HAP-1 (cell line): Measurements from ENCODE around the gene CNDP1.

Experiments
- DNase-seq, 2 experiments: peaks; one replicate each; pipeline ENCODE4 v3.0.0-alpha.2; 2016 to 2020; ENCODE audit warnings: low spot score in 2 of 2
- H3K27me3 ChIP-seq: fragments of 250-450 bp; sonication (Bioruptor Pico); 2 replicates; pipeline ENCODE4 v1.5.1; 2020; ENCODE audit warnings: low read depth, mild to moderate bottlenecking, moderate library complexity
- H3K36me3 ChIP-seq: fragments of 250-450 bp; sonication (Bioruptor Pico); replicated peaks from 2 replicates; pipeline ENCODE4 v1.5.1; 2020; ENCODE audit warnings: mild to moderate bottlenecking
- H3K4me1 ChIP-seq: fragments of 250-450 bp; sonication (Bioruptor Pico); 2 replicates; pipeline ENCODE4 v1.5.1; 2020; ENCODE audit warnings: mild to moderate bottlenecking
- H3K4me3 ChIP-seq: fragments of 250-450 bp; sonication (Bioruptor Pico); 2 replicates; pipeline ENCODE4 v1.5.1; 2020; ENCODE audit warnings: mild to moderate bottlenecking, moderate library complexity
- H3K9me3 ChIP-seq: fragments of 250-450 bp; sonication (Bioruptor Pico); 2 replicates; pipeline ENCODE4 v1.5.1; 2020; ENCODE audit warnings: mild to moderate bottlenecking, moderate library complexity
- in situ Hi-C: fragments of 300-500 bp; cut with MboI; formaldehyde crosslinking; loops from 3 replicates; pipeline ENCODE4 v1.14.3; 2020; ENCODE audit warnings: low sequenced_read_pairs, inconsistent platforms, mixed read lengths

The CNDP1 gene

GRCh38 chr18:74509856-74510769 is 24.2 kb upstream of the CNDP1 start:
- no peaks in the 10 kb centered on the region for H3K27me3 ChIP-seq
- no peak for DNase-seq
- in situ Hi-C loops, result no loop called here
- H3K36me3 ChIP-seq, result peaks cover 43% of the 10 kb centered on the region
- H3K4me1 ChIP-seq, result no peaks in the 10 kb centered on the region
- H3K9me3 ChIP-seq, result no peaks in the 10 kb centered on the region
- no peak overlapping the region for H3K4me3 ChIP-seq

GRCh38 chr18:74510770-74511095 is 23.6 kb upstream of the CNDP1 start:
- peaks cover 41% of the 10 kb centered on the region for H3K36me3 ChIP-seq
- DNase-seq, result no peak
- no peak overlapping the region for H3K4me3 ChIP-seq
- H3K27me3 ChIP-seq, result no peaks in the 10 kb centered on the region
- H3K4me1 ChIP-seq, result no peaks in the 10 kb centered on the region
- in situ Hi-C loops, result no loop called here
- no peaks in the 10 kb centered on the region for H3K9me3 ChIP-seq

GRCh38 chr18:74511823-74512222 is 22.5 kb upstream of the CNDP1 start:
- no peaks in the 10 kb centered on the region for H3K4me1 ChIP-seq
- H3K36me3 ChIP-seq, result peaks cover 31% of the 10 kb centered on the region
- H3K27me3 ChIP-seq, result no peaks in the 10 kb centered on the region
- in situ Hi-C loops, result no loop called here
- no peak overlapping the region for H3K4me3 ChIP-seq
- no peaks in the 10 kb centered on the region for H3K9me3 ChIP-seq
- DNase-seq, result no peak

GRCh38 chr18:74512321-74513053 is 21.8 kb upstream of the CNDP1 start:
- H3K27me3 ChIP-seq, result no peaks in the 10 kb centered on the region
- H3K36me3 ChIP-seq, result peaks cover 31% of the 10 kb centered on the region
- H3K4me1 ChIP-seq, result no peaks in the 10 kb centered on the region
- H3K9me3 ChIP-seq, result no peaks in the 10 kb centered on the region
- in situ Hi-C loops, result no loop called here
- DNase-seq, result no peak
- H3K4me3 ChIP-seq, result no peak overlapping the region

GRCh38 chr18:74513149-74513882 is 21.0 kb upstream of the CNDP1 start:
- no peaks in the 10 kb centered on the region for H3K27me3 ChIP-seq
- peaks cover 31% of the 10 kb centered on the region for H3K36me3 ChIP-seq
- in situ Hi-C loops, result no loop called here

GRCh38 chr18:74513883-74514205 is 20.5 kb upstream of the CNDP1 start:
- H3K4me3 ChIP-seq, result no peak overlapping the region
- H3K36me3 ChIP-seq, result peaks cover 28% of the 10 kb centered on the region
- H3K4me1 ChIP-seq, result no peaks in the 10 kb centered on the region
- DNase-seq, result no peak
- H3K9me3 ChIP-seq, result no peaks in the 10 kb centered on the region
- no peaks in the 10 kb centered on the region for H3K27me3 ChIP-seq
- in situ Hi-C loops, result no loop called here

More at GRCh38 chr18:74513149-74513882, 21.0 kb upstream of the CNDP1 start:
- no peak overlapping the region for H3K4me3 ChIP-seq
- DNase-seq, result no peak
- no peaks in the 10 kb centered on the region for H3K9me3 ChIP-seq
- H3K4me1 ChIP-seq, result no peaks in the 10 kb centered on the region

- Histone ChIP-seq H3K27me3 (no peaks in the 10 kb centered on the region), H3K4me3 (no peak overlapping the region), H3K4me1 (no peaks in the 10 kb centered on the region), H3K36me3 (peaks cover 19% of the 10 kb centered on the region), H3K9me3 (no peaks in the 10 kb centered on the region)
- DNase-seq, result no peak
- in situ Hi-C loops, result no loop called here
Observed at GRCh38 chr18:74514860-74515495, 19.3 kb upstream of the CNDP1 start.

- Histone ChIP-seq H3K4me3 (no peak overlapping the region), H3K27me3 (no peaks in the 10 kb centered on the region), H3K4me1 (no peaks in the 10 kb centered on the region), H3K36me3 (peaks cover 11% of the 10 kb centered on the region), H3K9me3 (no peaks in the 10 kb centered on the region)
- no peak for DNase-seq
- in situ Hi-C loops, result no loop called here
Observed at GRCh38 chr18:74515620-74516231, 18.6 kb upstream of the CNDP1 start.

- Histone ChIP-seq H3K4me1 (no peaks in the 10 kb centered on the region), H3K36me3 (peaks cover 6% of the 10 kb centered on the region), H3K27me3 (no peaks in the 10 kb centered on the region), H3K4me3 (no peak overlapping the region), H3K9me3 (no peaks in the 10 kb centered on the region)
- in situ Hi-C loops, result no loop called here
- DNase-seq, result no peak
Observed at GRCh38 chr18:74516271-74517235, 17.7 kb upstream of the CNDP1 start.

GRCh38 chr18:74517236-74517630 is 17.1 kb upstream of the CNDP1 start:
- Histone ChIP-seq H3K4me1 (no peaks in the 10 kb centered on the region), H3K27me3 (no peaks in the 10 kb centered on the region), H3K36me3 (peaks cover 6% of the 10 kb centered on the region), H3K9me3 (no peaks in the 10 kb centered on the region), H3K4me3 (no peak overlapping the region)
- no peak for DNase-seq
- in situ Hi-C loops, result no loop called here

- in situ Hi-C loops, result no loop called here
Observed at GRCh38 chr18:74518456-74519295, 15.6 kb upstream of the CNDP1 start.

More at GRCh38 chr18:74518456-74519295, 15.6 kb upstream of the CNDP1 start:
- Histone ChIP-seq H3K36me3 (peaks cover 6% of the 10 kb centered on the region), H3K27me3 (no peaks in the 10 kb centered on the region), H3K9me3 (no peaks in the 10 kb centered on the region), H3K4me1 (no peaks in the 10 kb centered on the region), H3K4me3 (no peak overlapping the region)
- no peak for DNase-seq
